ENCODE results near the gene KRTAP23-1.

KRTAP23-1 gene

DNA sequence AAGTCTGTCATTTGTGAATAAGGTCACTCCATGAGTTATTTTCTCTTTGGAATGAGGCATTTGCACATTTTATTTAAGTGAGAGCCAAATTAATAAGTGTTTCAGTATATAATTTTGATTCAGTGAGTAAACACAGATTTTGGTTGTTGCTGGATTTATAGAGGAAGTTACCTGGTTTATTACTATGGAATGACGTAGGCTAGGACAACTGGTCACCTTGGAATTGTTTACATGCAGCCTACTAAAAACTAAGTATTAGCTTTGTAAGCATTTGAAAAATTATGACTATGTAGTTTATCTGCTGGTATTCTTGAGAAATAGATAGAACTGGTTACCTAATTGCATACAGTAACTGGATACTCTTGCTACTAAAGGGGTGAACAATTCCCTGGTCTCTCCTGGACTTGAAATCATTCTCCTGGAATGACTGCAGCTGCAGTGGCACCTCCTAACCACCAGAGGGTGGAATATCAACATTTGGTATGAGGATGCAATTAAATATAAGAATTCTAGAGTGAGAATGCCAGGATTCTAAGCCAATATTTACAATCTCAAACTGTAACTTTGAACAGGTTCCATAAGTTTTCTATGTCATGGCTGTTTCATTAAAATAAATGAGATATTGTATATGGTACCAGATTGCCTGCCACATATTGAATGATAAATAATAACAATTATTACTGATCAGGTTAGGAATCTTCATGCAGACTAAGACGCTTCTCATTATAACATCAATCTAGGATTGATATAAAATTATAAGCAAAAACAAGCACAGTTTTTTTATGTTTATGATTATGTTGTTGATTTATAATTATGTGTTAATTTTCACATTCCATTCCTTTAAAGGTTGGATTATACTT lies 7.5 kb downstream of the KRTAP23-1 start:
- no peak overlapping the region for H3K4ac ChIP-seq (ENCODE audit: low read depth, low read length)
- no peaks in the 10 kb centered on the region for H3K79me2 ChIP-seq (ENCODE audit: control insufficient read depth, insufficient read depth, low read length)
- H2BK5ac ChIP-seq (ENCODE audit: low read length), result no peak overlapping the region
- no peak overlapping the region for H4K5ac ChIP-seq (ENCODE audit: low read length)
- H3K18ac ChIP-seq (ENCODE audit: low read length), result no peak overlapping the region
- no peak overlapping the region for H3K56ac ChIP-seq (ENCODE audit: low read length)
- no peaks in the 10 kb centered on the region for H3K4me1 ChIP-seq (ENCODE audit: control insufficient read depth, low read depth, low read length)
- peak; percentile 59 for DNase-seq
- no peak overlapping the region for H4K8ac ChIP-seq (ENCODE audit: low read depth, low read length)
- H2BK120ac ChIP-seq (ENCODE audit: low read depth, low read length), result no peak overlapping the region
- no peak overlapping the region for H3K4me3 ChIP-seq (ENCODE audit: low read length)
- no peak overlapping the region for H3K27ac ChIP-seq (ENCODE audit: low read depth, low read length)
- H3K9ac ChIP-seq (ENCODE audit: low read length), result no peak overlapping the region
- WGBS (ENCODE audit: extremely low coverage, insufficient coverage, low lambda C conversion rate), result no CpG with 5 or more reads among the region's 2 CpGs
- H3K79me1 ChIP-seq (ENCODE audit: low read length), result no peaks in the 10 kb centered on the region
- H2BK15ac ChIP-seq (replicated peaks; ENCODE audit: low read depth), result no peak overlapping the region
- H3K27me3 ChIP-seq (ENCODE audit: insufficient read depth, low read length, poor library complexity), result no peaks in the 10 kb centered on the region
- no peak overlapping the region for H3K23ac ChIP-seq (ENCODE audit: low read length)
- no peak overlapping the region for H3K4me2 ChIP-seq (ENCODE audit: low read length)
- no peaks in the 10 kb centered on the region for H3K36me3 ChIP-seq (ENCODE audit: control insufficient read depth, insufficient read depth, low read length)
- no peak overlapping the region for H2AK5ac ChIP-seq (ENCODE audit: low read length)

DNA sequence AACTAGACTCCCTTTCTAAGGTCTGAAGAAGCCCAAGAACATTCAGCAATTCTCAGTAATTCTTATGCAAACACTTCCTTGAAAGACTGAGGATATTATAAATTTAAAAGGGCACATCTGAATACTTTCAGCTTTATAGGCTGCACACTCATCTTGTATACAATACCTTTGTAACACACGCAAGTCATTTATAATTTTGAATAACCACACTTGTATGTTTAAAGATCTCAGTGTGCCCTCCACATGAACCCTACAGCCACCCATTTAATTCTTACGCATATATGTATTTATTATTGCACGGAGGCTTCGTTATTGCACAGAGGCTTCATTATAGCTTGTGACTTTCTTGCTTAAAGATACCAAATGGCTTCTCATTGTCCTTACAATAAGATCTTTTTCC lies 9.7 kb downstream of the KRTAP23-1 start:
- Histone ChIP-seq H3K79me1 (ENCODE audit: low read length) (no peaks in the 10 kb centered on the region), H3K9ac (ENCODE audit: low read length) (no peak overlapping the region), H2BK120ac (ENCODE audit: low read depth, low read length) (no peak overlapping the region), H3K18ac (ENCODE audit: low read length) (no peak overlapping the region), H3K23ac (ENCODE audit: low read length) (no peak overlapping the region), H3K79me2 (ENCODE audit: control insufficient read depth, insufficient read depth, low read length) (no peaks in the 10 kb centered on the region), H3K4me1 (ENCODE audit: control insufficient read depth, low read depth, low read length) (no peaks in the 10 kb centered on the region), H3K27ac (ENCODE audit: low read depth, low read length) (no peak overlapping the region), H3K56ac (ENCODE audit: low read length) (no peak overlapping the region), H2AK5ac (ENCODE audit: low read length) (no peak overlapping the region), H4K8ac (ENCODE audit: low read depth, low read length) (no peak overlapping the region), H2BK5ac (ENCODE audit: low read length) (no peak overlapping the region), H3K4me2 (ENCODE audit: low read length) (no peak overlapping the region), H2BK15ac (replicated peaks; ENCODE audit: low read depth) (no peak overlapping the region), H4K5ac (ENCODE audit: low read length) (no peak overlapping the region), H3K27me3 (ENCODE audit: insufficient read depth, low read length, poor library complexity) (no peaks in the 10 kb centered on the region), H3K4ac (ENCODE audit: low read depth, low read length) (no peak overlapping the region), H3K4me3 (ENCODE audit: low read length) (no peak overlapping the region), H3K36me3 (ENCODE audit: control insufficient read depth, insufficient read depth, low read length) (no peaks in the 10 kb centered on the region)
- no peak for DNase-seq
- WGBS (ENCODE audit: extremely low coverage, insufficient coverage, low lambda C conversion rate), result no CpG with 5 or more reads among the region's 4 CpGs

DNA sequence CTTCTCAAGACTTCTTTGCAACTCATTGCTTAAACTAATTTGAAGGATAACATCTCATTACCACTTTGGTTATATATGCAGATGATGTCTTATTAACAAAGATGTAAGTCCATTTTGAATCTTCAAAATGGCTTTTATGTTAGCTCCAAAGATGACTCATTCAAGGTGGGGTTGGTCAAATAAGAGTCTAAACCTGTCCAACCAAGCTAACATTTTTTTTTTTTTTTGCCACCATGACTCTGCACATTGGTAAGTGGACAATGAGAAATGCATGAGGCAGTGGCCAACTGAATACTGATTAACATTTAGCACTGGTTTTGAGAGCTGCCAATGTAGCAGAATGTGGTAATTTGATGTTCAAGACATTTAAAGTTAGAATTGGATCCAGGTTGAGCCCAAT lies 10.6 kb downstream of the KRTAP23-1 start:
- no peak for DNase-seq
- H3K23ac ChIP-seq (ENCODE audit: low read length), result no peak overlapping the region
- H3K27ac ChIP-seq (ENCODE audit: low read depth, low read length), result no peak overlapping the region
- no peaks in the 10 kb centered on the region for H3K36me3 ChIP-seq (ENCODE audit: control insufficient read depth, insufficient read depth, low read length)
- no peaks in the 10 kb centered on the region for H3K79me2 ChIP-seq (ENCODE audit: control insufficient read depth, insufficient read depth, low read length)
- H4K5ac ChIP-seq (ENCODE audit: low read length), result no peak overlapping the region
- no peak overlapping the region for H2BK15ac ChIP-seq (replicated peaks; ENCODE audit: low read depth)
- H4K8ac ChIP-seq (ENCODE audit: low read depth, low read length), result no peak overlapping the region
- no peaks in the 10 kb centered on the region for H3K27me3 ChIP-seq (ENCODE audit: insufficient read depth, low read length, poor library complexity)
- no peak overlapping the region for H3K4me3 ChIP-seq (ENCODE audit: low read length)
- no peak overlapping the region for H3K9ac ChIP-seq (ENCODE audit: low read length)
- H3K4ac ChIP-seq (ENCODE audit: low read depth, low read length), result no peak overlapping the region
- H2BK120ac ChIP-seq (ENCODE audit: low read depth, low read length), result no peak overlapping the region
- no peaks in the 10 kb centered on the region for H3K4me1 ChIP-seq (ENCODE audit: control insufficient read depth, low read depth, low read length)
- no peak overlapping the region for H2BK5ac ChIP-seq (ENCODE audit: low read length)
- no peak overlapping the region for H3K56ac ChIP-seq (ENCODE audit: low read length)
- no peak overlapping the region for H2AK5ac ChIP-seq (ENCODE audit: low read length)
- H3K79me1 ChIP-seq (ENCODE audit: low read length), result no peaks in the 10 kb centered on the region
- H3K18ac ChIP-seq (ENCODE audit: low read length), result no peak overlapping the region
- H3K4me2 ChIP-seq (ENCODE audit: low read length), result no peak overlapping the region

DNA sequence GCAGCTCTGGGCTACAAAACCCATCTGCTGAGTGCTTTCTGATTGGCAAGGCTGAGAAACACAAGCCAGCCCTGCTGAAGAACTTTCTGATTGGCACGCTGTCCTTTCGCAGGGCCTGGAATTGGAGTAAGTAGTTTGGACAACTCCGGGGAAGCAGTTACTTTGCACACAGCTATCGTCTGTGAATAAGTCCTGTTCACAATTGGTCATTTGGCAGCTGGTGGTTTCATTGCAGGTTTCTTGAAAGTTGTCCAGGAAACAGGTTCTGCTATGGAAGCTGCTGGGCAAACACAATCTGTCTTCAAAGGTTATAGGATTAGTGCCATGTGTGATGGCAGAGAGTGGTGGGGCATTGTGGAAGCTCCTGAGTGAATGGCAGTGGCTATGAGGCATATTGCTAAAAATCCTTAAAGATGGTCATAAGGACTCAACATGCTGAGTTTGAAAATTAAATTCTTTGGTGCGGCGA lies 11.1 kb downstream of the KRTAP23-1 start, which contains the start of gene KRTAP27-1:
Gene KRTAP27-1 (minus strand): TSS at position 419 of the 469 bp plus-strand sequence. CDS start 26 bp downstream, at position 393.
- Histone ChIP-seq H3K36me3 (ENCODE audit: control insufficient read depth, insufficient read depth, low read length) (no peaks in the 10 kb centered on the region), H3K79me2 (ENCODE audit: control insufficient read depth, insufficient read depth, low read length) (no peaks in the 10 kb centered on the region), H3K23ac (ENCODE audit: low read length) (no peak within 1 kb of the TSS), H3K4ac (ENCODE audit: low read depth, low read length) (no peak within 1 kb of the TSS), H3K4me3 (ENCODE audit: low read length) (no peak within 1 kb of the TSS), H3K27ac (ENCODE audit: low read depth, low read length) (no peak within 1 kb of the TSS), H4K8ac (ENCODE audit: low read depth, low read length) (no peak within 1 kb of the TSS), H2BK120ac (ENCODE audit: low read depth, low read length) (no peak within 1 kb of the TSS), H3K4me2 (ENCODE audit: low read length) (no peak within 1 kb of the TSS), H3K56ac (ENCODE audit: low read length) (no peak within 1 kb of the TSS), H2BK15ac (replicated peaks; ENCODE audit: low read depth) (no peak within 1 kb of the TSS), H2BK5ac (ENCODE audit: low read length) (no peak within 1 kb of the TSS), H3K27me3 (ENCODE audit: insufficient read depth, low read length, poor library complexity) (no peaks in the 10 kb centered on the region), H2AK5ac (ENCODE audit: low read length) (no peak within 1 kb of the TSS), H3K18ac (ENCODE audit: low read length) (no peak within 1 kb of the TSS), H4K5ac (ENCODE audit: low read length) (no peak within 1 kb of the TSS), H3K4me1 (ENCODE audit: control insufficient read depth, low read depth, low read length) (no peaks in the 10 kb centered on the region), H3K9ac (ENCODE audit: low read length) (no peak within 1 kb of the TSS), H3K79me1 (ENCODE audit: low read length) (no peaks in the 10 kb centered on the region)
- no CpG with 5 or more reads among the region's 6 CpGs for WGBS (ENCODE audit: extremely low coverage, insufficient coverage, low lambda C conversion rate)
- DNase-seq, result no peak

DNA sequence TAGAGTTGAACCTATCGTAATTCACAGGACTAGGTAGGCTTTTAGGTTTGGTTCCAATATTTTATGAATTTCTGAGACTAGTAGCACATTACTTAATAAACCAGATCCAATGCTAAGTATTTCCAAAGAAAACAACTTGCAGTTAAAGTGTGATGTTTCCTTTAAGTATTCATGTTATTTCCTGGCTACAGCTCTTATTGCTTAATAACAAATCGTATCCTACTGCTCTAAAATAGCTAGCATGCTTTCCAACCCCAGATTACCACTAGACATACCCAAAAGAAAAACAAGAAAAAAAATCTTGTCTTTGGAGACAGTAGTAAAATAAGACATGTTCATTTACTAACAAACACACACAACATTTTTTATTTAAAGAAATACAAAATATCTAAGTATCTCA lies 11.8 kb downstream of the KRTAP23-1 start:
- no peak overlapping the region for H3K23ac ChIP-seq (ENCODE audit: low read length)
- H2BK15ac ChIP-seq (replicated peaks; ENCODE audit: low read depth), result no peak overlapping the region
- H2AK5ac ChIP-seq (ENCODE audit: low read length), result no peak overlapping the region
- no peak overlapping the region for H3K9ac ChIP-seq (ENCODE audit: low read length)
- no peak overlapping the region for H3K27ac ChIP-seq (ENCODE audit: low read depth, low read length)
- H3K4ac ChIP-seq (ENCODE audit: low read depth, low read length), result no peak overlapping the region
- H3K4me3 ChIP-seq (ENCODE audit: low read length), result no peak overlapping the region
- H3K4me2 ChIP-seq (ENCODE audit: low read length), result no peak overlapping the region
- no peak overlapping the region for H2BK120ac ChIP-seq (ENCODE audit: low read depth, low read length)
- WGBS (ENCODE audit: extremely low coverage, insufficient coverage, low lambda C conversion rate), result no CpG with 5 or more reads among the region's 2 CpGs
- H3K4me1 ChIP-seq (ENCODE audit: control insufficient read depth, low read depth, low read length), result no peaks in the 10 kb centered on the region
- no peaks in the 10 kb centered on the region for H3K36me3 ChIP-seq (ENCODE audit: control insufficient read depth, insufficient read depth, low read length)
- H3K18ac ChIP-seq (ENCODE audit: low read length), result no peak overlapping the region
- no peak overlapping the region for H2BK5ac ChIP-seq (ENCODE audit: low read length)
- no peaks in the 10 kb centered on the region for H3K27me3 ChIP-seq (ENCODE audit: insufficient read depth, low read length, poor library complexity)
- DNase-seq, result no peak
- H3K79me2 ChIP-seq (ENCODE audit: control insufficient read depth, insufficient read depth, low read length), result no peaks in the 10 kb centered on the region
- no peak overlapping the region for H3K56ac ChIP-seq (ENCODE audit: low read length)
- H4K8ac ChIP-seq (ENCODE audit: low read depth, low read length), result no peak overlapping the region
- H3K79me1 ChIP-seq (ENCODE audit: low read length), result no peaks in the 10 kb centered on the region
- no peak overlapping the region for H4K5ac ChIP-seq (ENCODE audit: low read length)

DNA sequence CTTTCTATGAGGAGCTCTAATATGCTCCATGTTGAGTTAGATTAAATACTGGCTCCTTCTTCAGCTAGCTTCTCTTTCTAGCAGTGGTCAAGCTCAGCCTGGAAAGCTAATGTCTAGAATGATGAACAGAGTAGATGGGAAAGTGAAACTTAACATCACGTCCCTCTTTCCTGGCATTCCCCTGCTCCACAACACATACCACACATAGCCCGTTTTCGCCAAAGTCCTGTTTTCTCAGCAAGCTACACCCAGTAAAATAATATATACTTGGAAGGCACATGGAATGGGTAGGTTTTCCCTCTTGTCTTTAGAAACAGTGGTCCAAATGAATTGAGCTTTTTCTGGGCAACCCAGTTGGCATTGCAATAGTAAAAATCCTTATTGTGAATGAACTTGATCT lies 14.7 kb downstream of the KRTAP23-1 start:
- Histone ChIP-seq H4K8ac (ENCODE audit: low read depth, low read length) (no peak overlapping the region), H3K79me1 (ENCODE audit: low read length) (no peaks in the 10 kb centered on the region), H3K23ac (ENCODE audit: low read length) (no peak overlapping the region), H3K4me3 (ENCODE audit: low read length) (no peak overlapping the region), H2AK5ac (ENCODE audit: low read length) (no peak overlapping the region), H3K18ac (ENCODE audit: low read length) (no peak overlapping the region), H4K5ac (ENCODE audit: low read length) (no peak overlapping the region), H2BK15ac (replicated peaks; ENCODE audit: low read depth) (no peak overlapping the region), H2BK5ac (ENCODE audit: low read length) (no peak overlapping the region), H3K4me1 (ENCODE audit: control insufficient read depth, low read depth, low read length) (no peaks in the 10 kb centered on the region), H3K4me2 (ENCODE audit: low read length) (no peak overlapping the region), H2BK120ac (ENCODE audit: low read depth, low read length) (no peak overlapping the region), H3K4ac (ENCODE audit: low read depth, low read length) (no peak overlapping the region), H3K36me3 (ENCODE audit: control insufficient read depth, insufficient read depth, low read length) (no peaks in the 10 kb centered on the region), H3K27me3 (ENCODE audit: insufficient read depth, low read length, poor library complexity) (no peaks in the 10 kb centered on the region), H3K56ac (ENCODE audit: low read length) (no peak overlapping the region), H3K9ac (ENCODE audit: low read length) (no peak overlapping the region), H3K79me2 (ENCODE audit: control insufficient read depth, insufficient read depth, low read length) (no peaks in the 10 kb centered on the region), H3K27ac (ENCODE audit: low read depth, low read length) (no peak overlapping the region)
- no peak for DNase-seq
- no CpG with 5 or more reads among the region's 3 CpGs for WGBS (ENCODE audit: extremely low coverage, insufficient coverage, low lambda C conversion rate)
